Measurements from ENCODE around the gene MYL5.

DNA sequence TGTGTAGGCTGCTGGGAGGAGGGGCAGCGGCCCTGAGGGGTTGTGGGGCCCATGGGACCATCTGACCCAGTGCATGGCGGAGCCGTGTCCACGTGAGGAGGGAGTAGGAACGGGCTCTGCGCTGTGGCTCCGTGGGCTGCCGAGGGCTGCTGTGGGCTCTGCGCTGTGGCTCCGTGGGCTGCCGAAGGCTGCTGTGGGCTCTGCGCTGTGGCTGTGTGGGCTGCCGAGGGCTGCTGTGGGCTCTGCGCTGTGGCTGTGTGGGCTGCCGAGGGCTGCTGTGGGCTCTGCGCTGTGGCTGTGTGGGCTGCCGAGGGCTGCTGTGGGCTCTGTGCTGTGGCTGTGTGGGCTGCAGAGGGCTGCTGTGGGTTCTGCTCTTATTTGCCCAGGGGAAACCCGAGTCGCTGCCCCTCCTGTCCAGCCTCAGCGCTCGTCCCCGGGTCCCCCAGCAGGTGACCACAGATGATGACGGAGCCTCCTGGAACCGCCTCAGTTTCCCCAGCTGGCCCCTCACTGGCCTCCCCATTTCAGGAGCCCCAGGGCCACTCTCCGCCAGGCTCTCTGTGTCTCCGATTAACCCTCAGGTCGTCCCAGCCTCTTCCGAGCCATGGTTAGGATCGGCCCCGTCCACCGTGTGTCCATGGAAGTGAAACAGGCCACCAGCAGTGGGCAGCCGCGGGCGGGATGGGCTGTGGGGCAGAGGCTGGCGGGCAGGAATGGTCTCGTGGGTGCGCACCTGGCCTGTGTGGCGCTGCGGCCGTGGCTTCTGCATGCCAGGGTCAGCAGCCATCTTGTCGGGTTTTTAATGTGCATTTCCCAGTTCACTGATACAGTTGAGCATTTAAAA lies 51.3 kb downstream of the MYL5 start:
- TF ChIP-seq ZNF70 (CRISPR knock-in tag; IDR thresholded peaks at IDR 0.05) (no peak), ZFP30 (CRISPR knock-in tag; IDR thresholded peaks at IDR 0.05) (no peak), TCF4 (CRISPR knock-in tag; IDR thresholded peaks at IDR 0.05; ENCODE audit: borderline replicate concordance) (no peak), CSDC2 (CRISPR knock-in tag; IDR thresholded peaks at IDR 0.05) (no peak), SNAI2 (CRISPR knock-in tag; IDR thresholded peaks at IDR 0.05) (no peak), ZFP3 (CRISPR knock-in tag; IDR thresholded peaks at IDR 0.05) (no peak), OSR1 (CRISPR knock-in tag; IDR thresholded peaks at IDR 0.05) (no peak), ZC3H10 (CRISPR knock-in tag; IDR thresholded peaks at IDR 0.05) (no peak), ESRRG (CRISPR knock-in tag; IDR thresholded peaks at IDR 0.05) (no peak)
- TF ChIP-seq, protein P1, sequence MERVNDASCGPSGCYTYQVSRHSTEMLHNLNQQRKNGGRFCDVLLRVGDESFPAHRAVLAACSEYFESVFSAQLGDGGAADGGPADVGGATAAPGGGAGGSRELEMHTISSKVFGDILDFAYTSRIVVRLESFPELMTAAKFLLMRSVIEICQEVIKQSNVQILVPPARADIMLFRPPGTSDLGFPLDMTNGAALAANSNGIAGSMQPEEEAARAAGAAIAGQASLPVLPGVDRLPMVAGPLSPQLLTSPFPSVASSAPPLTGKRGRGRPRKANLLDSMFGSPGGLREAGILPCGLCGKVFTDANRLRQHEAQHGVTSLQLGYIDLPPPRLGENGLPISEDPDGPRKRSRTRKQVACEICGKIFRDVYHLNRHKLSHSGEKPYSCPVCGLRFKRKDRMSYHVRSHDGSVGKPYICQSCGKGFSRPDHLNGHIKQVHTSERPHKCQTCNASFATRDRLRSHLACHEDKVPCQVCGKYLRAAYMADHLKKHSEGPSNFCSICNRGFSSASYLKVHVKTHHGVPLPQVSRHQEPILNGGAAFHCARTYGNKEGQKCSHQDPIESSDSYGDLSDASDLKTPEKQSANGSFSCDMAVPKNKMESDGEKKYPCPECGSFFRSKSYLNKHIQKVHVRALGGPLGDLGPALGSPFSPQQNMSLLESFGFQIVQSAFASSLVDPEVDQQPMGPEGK (CRISPR knock-in tag; IDR thresholded peaks at IDR 0.05; ENCODE audit: borderline replicate concordance), result no peak
- TF ChIP-seq, protein P2, sequence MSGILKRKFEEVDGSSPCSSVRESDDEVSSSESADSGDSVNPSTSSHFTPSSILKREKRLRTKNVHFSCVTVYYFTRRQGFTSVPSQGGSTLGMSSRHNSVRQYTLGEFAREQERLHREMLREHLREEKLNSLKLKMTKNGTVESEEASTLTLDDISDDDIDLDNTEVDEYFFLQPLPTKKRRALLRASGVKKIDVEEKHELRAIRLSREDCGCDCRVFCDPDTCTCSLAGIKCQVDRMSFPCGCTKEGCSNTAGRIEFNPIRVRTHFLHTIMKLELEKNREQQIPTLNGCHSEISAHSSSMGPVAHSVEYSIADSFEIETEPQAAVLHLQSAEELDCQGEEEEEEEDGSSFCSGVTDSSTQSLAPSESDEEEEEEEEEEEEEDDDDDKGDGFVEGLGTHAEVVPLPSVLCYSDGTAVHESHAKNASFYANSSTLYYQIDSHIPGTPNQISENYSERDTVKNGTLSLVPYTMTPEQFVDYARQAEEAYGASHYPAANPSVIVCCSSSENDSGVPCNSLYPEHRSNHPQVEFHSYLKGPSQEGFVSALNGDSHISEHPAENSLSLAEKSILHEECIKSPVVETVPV (CRISPR knock-in tag; IDR thresholded peaks at IDR 0.05), result no peak
- TF ChIP-seq, protein P3, sequence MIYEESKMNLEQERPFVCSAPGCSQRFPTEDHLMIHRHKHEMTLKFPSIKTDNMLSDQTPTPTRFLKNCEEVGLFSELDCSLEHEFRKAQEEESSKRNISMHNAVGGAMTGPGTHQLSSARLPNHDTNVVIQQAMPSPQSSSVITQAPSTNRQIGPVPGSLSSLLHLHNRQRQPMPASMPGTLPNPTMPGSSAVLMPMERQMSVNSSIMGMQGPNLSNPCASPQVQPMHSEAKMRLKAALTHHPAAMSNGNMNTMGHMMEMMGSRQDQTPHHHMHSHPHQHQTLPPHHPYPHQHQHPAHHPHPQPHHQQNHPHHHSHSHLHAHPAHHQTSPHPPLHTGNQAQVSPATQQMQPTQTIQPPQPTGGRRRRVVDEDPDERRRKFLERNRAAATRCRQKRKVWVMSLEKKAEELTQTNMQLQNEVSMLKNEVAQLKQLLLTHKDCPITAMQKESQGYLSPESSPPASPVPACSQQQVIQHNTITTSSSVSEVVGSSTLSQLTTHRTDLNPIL (CRISPR knock-in tag; IDR thresholded peaks at IDR 0.05; ENCODE audit: low read depth), result no peak
